Effector memory CD8-positive, alpha-beta T cell (primary cell): ENCODE results near the gene RASL11A.
"Not testable (repeated sequence)": the region's sequence is repeated elsewhere in the genome, so short reads cannot be mapped to it uniquely, and the experiment has no call there.

Experiments used
- ATAC-seq: fragments of 150-1000 bp; cut with Tn5 transposase; replicated peaks from 2 replicates; pipeline ENCODE4 v1.10.0; 2021; ENCODE audit warnings: mild to moderate bottlenecking, moderate library complexity
- DNase-seq, 3 experiments: peaks; one replicate each; pipeline ENCODE4 v3.0.0; 2021
- H3K27ac Mint-ChIP-seq, 2 donors: one replicate each; pipeline ENCODE4 v1.8.0; 2022; ENCODE audit warnings: mild to moderate bottlenecking in 2 of 2, mixed read lengths in 2 of 2, moderate library complexity in 2 of 2
- H3K27me3 Mint-ChIP-seq, 2 donors: one replicate each; pipeline ENCODE4 v1.8.0; 2022; ENCODE audit warnings: mixed read lengths in 2 of 2
- H3K36me3 Mint-ChIP-seq: one replicate; pipeline ENCODE4 v1.8.0; 2022; ENCODE audit warnings: mild to moderate bottlenecking, moderate library complexity, mixed read lengths; ENCODE audit not compliant: insufficient read depth
- H3K4me1 Mint-ChIP-seq, 2 donors: one replicate each; pipeline ENCODE4 v1.8.0; 2022; ENCODE audit warnings: low read depth in 2 of 2, mixed read lengths in 2 of 2
- H3K4me3 Mint-ChIP-seq, 2 donors: one replicate each; pipeline ENCODE4 v1.8.0; 2022; ENCODE audit warnings: mild to moderate bottlenecking in 2 of 2, mixed read lengths in 2 of 2, moderate library complexity in 2 of 2
- H3K9me3 Mint-ChIP-seq, 2 donors: one replicate each; pipeline ENCODE4 v1.8.0; 2022; ENCODE audit warnings: mixed read lengths in 2 of 2

The RASL11A gene

DNA sequence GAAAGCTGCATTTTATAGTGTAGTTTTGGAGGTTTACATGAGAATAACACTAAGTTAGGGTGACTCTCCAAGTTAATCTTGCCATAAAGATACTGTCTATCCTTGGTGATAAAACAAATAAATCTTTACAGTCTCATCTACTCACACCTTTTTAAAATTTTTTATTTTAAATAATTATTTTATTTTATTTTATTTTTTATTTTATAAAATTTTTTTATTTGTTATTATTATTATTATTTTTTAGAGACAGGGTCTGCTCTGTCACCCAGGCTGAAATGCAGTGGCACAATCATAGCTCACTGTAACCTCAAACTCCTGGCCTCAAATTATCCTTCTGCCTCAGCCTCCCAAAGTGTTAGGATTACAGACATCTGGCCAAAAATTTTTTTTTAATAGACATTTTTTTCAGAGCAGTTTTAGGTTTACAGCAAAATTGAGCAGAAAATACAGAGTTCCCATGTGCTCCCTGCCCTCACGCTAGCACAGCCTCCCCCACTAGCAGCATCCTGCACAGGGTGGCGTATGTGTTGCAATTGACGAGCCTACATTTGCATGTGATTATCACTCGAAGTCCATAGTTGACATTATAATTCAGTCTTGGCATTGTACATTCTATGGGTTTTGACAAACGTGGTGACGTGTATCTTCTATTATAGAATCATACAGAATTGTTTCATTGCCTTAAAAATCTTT lies 41.0 kb downstream of the RASL11A start:
- no peak for ATAC-seq
- H3K4me1 Mint-ChIP-seq = peaks cover 0 to 5% of the 10 kb centered on the region in 2 donors
- H3K9me3 Mint-ChIP-seq = no peaks in the 10 kb centered on the region

DNA sequence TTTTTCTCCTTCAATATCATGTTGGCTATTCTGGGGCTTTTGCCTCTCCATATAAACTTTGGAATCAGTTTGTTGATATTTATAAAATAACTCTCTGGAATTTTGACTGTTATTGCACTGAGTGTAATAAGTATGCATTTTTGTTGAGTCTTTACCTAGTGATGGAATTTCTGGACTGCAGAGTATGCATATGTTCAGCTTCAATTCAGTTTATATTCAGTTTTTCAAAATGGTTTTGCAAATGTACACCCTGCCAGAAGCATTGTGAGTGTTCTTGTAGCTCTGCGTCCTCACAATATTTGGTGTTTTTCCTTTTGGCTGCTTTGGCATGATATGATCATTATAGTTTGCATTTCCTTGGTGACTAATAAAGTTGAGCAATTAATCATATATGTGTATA lies 43.1 kb downstream of the RASL11A start:
- H3K27me3 Mint-ChIP-seq = peaks cover 39 to 73% of the 10 kb centered on the region in 2 donors

More for the DNA sequence above, 41.0 kb downstream of the RASL11A start:
- Mint-ChIP-seq H3K27ac (no peak overlapping the region), H3K27me3 (peaks cover 24 to 68% of the 10 kb centered on the region in 2 donors), H3K4me3 (no peak overlapping the region), H3K36me3 (peaks cover 3% of the 10 kb centered on the region)
- no peak for DNase-seq

DNA sequence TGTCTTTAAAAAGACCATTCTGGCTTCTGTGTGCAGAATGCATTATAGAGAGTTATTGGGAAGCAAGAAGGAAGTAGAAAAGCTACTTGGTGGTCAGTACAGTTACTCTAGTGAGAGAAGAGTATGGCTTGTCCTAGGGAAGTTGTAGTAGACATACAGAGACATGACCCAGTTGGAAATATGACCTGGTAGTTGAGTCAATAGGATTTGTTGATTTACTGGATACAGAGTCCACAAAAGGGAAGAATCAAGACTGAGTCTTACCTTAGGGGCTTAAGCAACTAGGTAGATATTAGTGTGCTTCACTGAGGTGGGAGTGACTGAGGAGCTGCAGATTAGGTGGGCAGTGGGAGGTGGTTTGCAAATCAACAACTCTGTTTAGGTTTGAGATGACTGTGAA lies 48.8 kb downstream of the RASL11A start:
- no peak overlapping the region for H3K27ac Mint-ChIP-seq

More for the DNA sequence above, 43.1 kb downstream of the RASL11A start:
- H3K36me3 Mint-ChIP-seq = peaks cover 3% of the 10 kb centered on the region
- DNase-seq (no peak), ATAC-seq (no peak)
- H3K4me3 Mint-ChIP-seq = no peak overlapping the region
- no peaks in the 10 kb centered on the region for H3K9me3 Mint-ChIP-seq
- H3K4me1 Mint-ChIP-seq = peaks cover 0 to 5% of the 10 kb centered on the region in 2 donors
- no peak overlapping the region for H3K27ac Mint-ChIP-seq

DNA sequence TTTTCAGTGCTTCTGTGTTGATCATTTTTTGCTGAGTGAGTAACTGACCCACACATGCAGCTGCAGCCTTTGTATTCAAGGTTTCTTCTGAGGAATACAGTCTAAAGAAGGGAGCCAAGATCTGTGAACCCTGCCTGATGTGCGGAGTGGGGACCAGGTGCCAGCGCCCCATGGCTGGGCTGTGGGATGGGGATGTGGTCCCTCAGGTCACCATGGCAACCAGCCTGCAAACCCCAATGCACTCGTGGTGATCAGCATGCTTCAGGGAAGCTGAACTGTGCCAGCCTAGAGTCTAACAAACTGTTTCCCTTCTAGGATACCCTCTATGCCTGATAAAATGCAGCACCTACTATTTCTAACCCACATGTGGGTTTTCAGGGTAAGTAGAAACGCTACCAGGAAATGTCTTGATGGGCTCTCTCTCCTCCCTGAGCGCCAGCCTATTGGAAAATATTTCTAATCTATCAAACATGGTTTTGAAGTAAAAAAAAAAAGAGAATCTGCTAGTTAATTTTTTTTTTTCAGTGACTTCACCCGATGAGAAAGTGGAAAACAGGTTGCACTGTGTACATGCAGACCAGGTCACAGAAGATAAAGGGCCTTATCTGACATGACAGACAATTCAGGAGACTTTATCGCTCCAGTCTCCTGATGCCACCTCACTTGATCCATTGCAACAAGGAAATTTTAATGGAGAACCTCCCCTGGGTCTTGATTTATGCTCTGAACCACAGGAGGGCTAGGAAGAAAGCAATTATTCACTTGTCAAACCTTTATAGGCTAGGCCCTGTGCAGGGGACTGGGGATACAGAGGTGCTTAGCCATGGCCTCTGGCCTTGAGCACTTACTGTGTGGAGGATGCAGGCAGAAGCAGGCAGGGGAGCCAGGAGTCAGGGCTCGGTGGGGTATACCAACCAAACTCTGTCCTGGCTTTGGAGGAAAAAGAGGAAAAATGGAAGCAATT lies 51.1 kb downstream of the RASL11A start:
- Mint-ChIP-seq H3K27me3 (peaks cover 42 to 66% of the 10 kb centered on the region in 2 donors), H3K36me3 (no peaks in the 10 kb centered on the region), H3K27ac (no peak overlapping the region), H3K4me1 (no peaks in the 10 kb centered on the region), H3K4me3 (no peak overlapping the region), H3K9me3 (no peaks in the 10 kb centered on the region)
- DNase-seq = no peak
- no peak for ATAC-seq

More for the DNA sequence above, 48.8 kb downstream of the RASL11A start:
- no peaks in the 10 kb centered on the region for H3K4me1 Mint-ChIP-seq
- H3K36me3 Mint-ChIP-seq = no peaks in the 10 kb centered on the region
- no peaks in the 10 kb centered on the region for H3K9me3 Mint-ChIP-seq
- no peak for DNase-seq
- H3K4me3 Mint-ChIP-seq = no peak overlapping the region
- peaks cover 50 to 80% of the 10 kb centered on the region in 2 donors for H3K27me3 Mint-ChIP-seq
- no peak for ATAC-seq

DNA sequence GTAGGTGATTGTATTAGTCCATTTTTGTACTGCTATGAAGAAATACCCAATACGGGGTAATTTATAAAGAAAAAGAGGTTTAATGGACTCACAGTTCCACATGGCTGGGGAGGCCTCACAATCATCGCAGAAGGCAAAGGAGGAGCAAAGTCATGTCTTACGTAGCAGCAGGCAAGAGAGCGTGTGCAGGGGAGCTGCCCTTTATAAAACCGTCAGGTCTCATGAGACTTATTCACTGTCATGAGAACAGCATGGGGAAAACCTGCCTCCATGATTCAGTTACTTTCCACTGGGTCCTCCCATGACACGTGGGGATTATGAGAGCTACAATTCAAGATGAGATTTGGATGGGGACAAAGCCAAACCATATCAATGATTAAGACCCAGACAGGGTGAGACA lies 51.8 kb downstream of the RASL11A start:
- not testable (repeated sequence) for ATAC-seq, H3K4me3 Mint-ChIP-seq, H3K4me1 Mint-ChIP-seq, H3K27ac Mint-ChIP-seq, H3K36me3 Mint-ChIP-seq, DNase-seq, H3K9me3 Mint-ChIP-seq
- H3K27me3 Mint-ChIP-seq = peaks cover 39 to 67% of the 10 kb centered on the region in 2 donors
